ENCODE results near the gene DAPK2. TPM values are rescaled to one million over a fixed set of nuclear protein-coding genes. Genes with fewer than 3 reads are reported as not detected.

DAPK2 gene
- total and polyA plus RNA-seq, 2 of the 4 experiments (the other 2 are of a cell fraction): 0.34 to 0.36 TPM

GRCh38 chr15:63880744-63881143 lies 165.5 kb downstream of the DAPK2 start:
- Histone ChIP-seq H2BK120ac (ENCODE audit: low read depth, low read length) (no peak overlapping the region), H3K14ac (replicated peaks; ENCODE audit: low read depth, low read length) (no peak overlapping the region), H4K8ac (ENCODE audit: low read depth in 2 of 2, low read length in 2 of 2) (no peak overlapping the region), H4K20me1 (ENCODE audit: insufficient read depth, low read length) (no peaks in the 10 kb centered on the region), H3K36me3 (ENCODE audit: control insufficient read depth, insufficient read depth, low read length) (no peaks in the 10 kb centered on the region), H3K9me1 (ENCODE audit: insufficient read depth, low read length) (peaks cover 4% of the 10 kb centered on the region; the same call in 1 of the 2 replicates), H2AFZ (replicated peaks; ENCODE audit: low read length, poor library complexity) (no peak overlapping the region), H2AK5ac (ENCODE audit: low read depth, low read length) (no peak overlapping the region), H3K56ac (ENCODE audit: extremely low read depth, insufficient read depth, low read length) (no peak overlapping the region), H2BK5ac (ENCODE audit: low read depth, low read length, poor library complexity, severe bottlenecking) (no peak overlapping the region), H3K4me2 (ENCODE audit: low read depth, low read length) (no peak overlapping the region), H3K4me3 (ENCODE audit: insufficient read depth, low read depth, low read length) (no peak overlapping the region), H2AK9ac (replicated peaks; ENCODE audit: low read depth, low read length, poor library complexity) (no peak overlapping the region), H3K9me3 (ENCODE audit: control insufficient read depth, insufficient read depth, low read length) (no peaks in the 10 kb centered on the region), H3K23ac (ENCODE audit: low read depth, low read length) (no peak overlapping the region), H4K5ac (ENCODE audit: low read depth, low read length) (no peak overlapping the region), H2BK20ac (ENCODE audit: low read depth, low read length) (no peak overlapping the region), H3K18ac (ENCODE audit: low read depth, low read length) (no peak overlapping the region), H2BK15ac (ENCODE audit: low read depth, low read length) (no peak overlapping the region), H3K4ac (ENCODE audit: low read depth, low read length) (no peak overlapping the region), H3K4me1 (ENCODE audit: control insufficient read depth, insufficient read depth, low read length) (no peaks in the 10 kb centered on the region), H4K91ac (ENCODE audit: insufficient read depth, low read depth, low read length) (no peak overlapping the region), H3K27me3 (ENCODE audit: control insufficient read depth, insufficient read depth, low read length) (peaks cover 31% of the 10 kb centered on the region), H3K79me1 (ENCODE audit: low read depth in 1 of 2, low read length in 2 of 2) (no peaks in the 10 kb centered on the region), H3K27ac (ENCODE audit: insufficient read depth, low read length) (no peak overlapping the region), H3K9ac (ENCODE audit: low read depth, low read length) (no peak overlapping the region)
- intact Hi-C loops (cut with micrococcal nuclease) (no loop called here), in situ Hi-C loops (cut with MboI; ENCODE audit: low sequenced_read_pairs) (no loop called here), dilution Hi-C loops (cut with HindIII; ENCODE audit: low sequenced_read_pairs, unreplicated experiment) (no loop called here)
- whole genome bisulfite sequencing, 2 experiments (ENCODE audit: extremely low coverage in 2 of 2, insufficient read length in 1 of 2): no CpG with 5 or more reads among the region's 5 CpGs
- TF ChIP-seq NFE2L2 (IDR thresholded peaks at IDR 0.05; ENCODE audit: low read depth, low read length) (no peak), USF2 (IDR thresholded peaks at IDR 0.05; ENCODE audit: low read depth, low read length) (no peak), POLR2A (IDR thresholded peaks at IDR 0.05; ENCODE audit: low read depth, low read length) (no peak), MXI1 (IDR thresholded peaks at IDR 0.05; ENCODE audit: borderline replicate concordance, low read depth, low read length) (no peak), CEBPB (IDR thresholded peaks at IDR 0.05; ENCODE audit: low read depth, low read length) (no peak), ELK1 (IDR thresholded peaks at IDR 0.05; ENCODE audit: borderline replicate concordance, low read depth, low read length) (no peak), RCOR1 (IDR thresholded peaks at IDR 0.05; ENCODE audit: insufficient replicate concordance, low read length) (no peak), RAD21 (IDR thresholded peaks at IDR 0.05; ENCODE audit: low read length) (no peak), MAFK (IDR thresholded peaks at IDR 0.05; ENCODE audit: low read depth, low read length) (no peak), MAZ (IDR thresholded peaks at IDR 0.05; ENCODE audit: borderline replicate concordance, low read depth, low read length) (no peak), CTCF (conservative IDR thresholded peaks at IDR 0.05; ENCODE audit: low read depth, low read length) (no peak), CHD1 (IDR thresholded peaks at IDR 0.05; ENCODE audit: low read depth, low read length) (no peak), SMC3 (IDR thresholded peaks at IDR 0.05; ENCODE audit: low read depth, low read length) (no peak)
- POLR2A ChIA-PET (ENCODE audit: unreplicated experiment): interaction anchor here (0.6 kb wide), 1 partner anchor 98 kb away, joined by 3 read pairs; no protein-coding TSS in a partner anchor
- DNase-seq: peak; percentile 58
- no TSS peak for BruUV-seq (replicated peaks)
- ATAC-seq (ENCODE audit: low read depth): no peak
- CTCF ChIA-PET: no interaction called here
